ENCODE results near the gene LRCOL1.

The LRCOL1 gene

GRCh38 chr12:132635076-132635955, 24.9 kb upstream of the LRCOL1 start:
- H3K4me2 ChIP-seq (ENCODE audit: low read length): peak overlapping the region; percentile 94; the same call in 1 of the 2 replicates
- TF ChIP-seq EZH2phosphoT487 (IDR thresholded peaks at IDR 0.05; ENCODE audit: low read depth): no peak
- no peak for TF ChIP-seq CTCF (IDR thresholded peaks at IDR 0.05; ENCODE audit: low read depth, low read length)
- peaks cover 79% of the 10 kb centered on the region for H3K36me3 ChIP-seq (replicated peaks; ENCODE audit: low read depth, low read length)
- H3K27me3 ChIP-seq (ENCODE audit: low read depth, low read length): no peaks in the 10 kb centered on the region
- H4K20me1 ChIP-seq (ENCODE audit: insufficient read depth, low read length): peaks cover 6% of the 10 kb centered on the region; the same call in 1 of the 2 replicates
- peaks cover 46% of the 10 kb centered on the region for H3K4me1 ChIP-seq (ENCODE audit: low read length)
- H3K9me3 ChIP-seq (ENCODE audit: insufficient read depth, low read length): no peaks in the 10 kb centered on the region
- H2AFZ ChIP-seq (ENCODE audit: low read depth, low read length): no peak overlapping the region
- no peaks in the 10 kb centered on the region; the same call in 1 of the 2 replicates for H3K79me2 ChIP-seq (ENCODE audit: low read length)
- no peak overlapping the region for H3K4me3 ChIP-seq (ENCODE audit: low read length)
- H3K9ac ChIP-seq (ENCODE audit: low read length): peak overlapping the region; percentile 76; the same call in 1 of the 2 replicates
- H3K27ac ChIP-seq (ENCODE audit: low read length): peak overlapping the region; percentile 99

GRCh38 chr12:132634411-132634990, 24.1 kb upstream of the LRCOL1 start:
- H3K27ac ChIP-seq (ENCODE audit: low read length): peak overlapping the region; percentile 99
- no peak overlapping the region for H2AFZ ChIP-seq (ENCODE audit: low read depth, low read length)
- H3K36me3 ChIP-seq (replicated peaks; ENCODE audit: low read depth, low read length): peaks cover 83% of the 10 kb centered on the region
- H3K9ac ChIP-seq (ENCODE audit: low read length): peak overlapping the region; percentile 76
- H4K20me1 ChIP-seq (ENCODE audit: insufficient read depth, low read length): peaks cover 6% of the 10 kb centered on the region; the same call in 1 of the 2 replicates
- H3K4me1 ChIP-seq (ENCODE audit: low read length): peaks cover 46% of the 10 kb centered on the region
- H3K79me2 ChIP-seq (ENCODE audit: low read length): no peaks in the 10 kb centered on the region; the same call in 1 of the 2 replicates
- H3K4me3 ChIP-seq (ENCODE audit: low read length): peak overlapping the region; percentile 64
- no peaks in the 10 kb centered on the region for H3K27me3 ChIP-seq (ENCODE audit: low read depth, low read length)
- H3K4me2 ChIP-seq (ENCODE audit: low read length): peak overlapping the region; percentile 94
- no peak for TF ChIP-seq EZH2phosphoT487 (IDR thresholded peaks at IDR 0.05; ENCODE audit: low read depth)
- TF ChIP-seq CTCF (IDR thresholded peaks at IDR 0.05; ENCODE audit: low read depth, low read length): no peak
- H3K9me3 ChIP-seq (ENCODE audit: insufficient read depth, low read length): no peaks in the 10 kb centered on the region

- no peak for TF ChIP-seq CTCF (IDR thresholded peaks at IDR 0.05; ENCODE audit: low read depth, low read length)
- TF ChIP-seq EZH2phosphoT487 (IDR thresholded peaks at IDR 0.05; ENCODE audit: low read depth): no peak
- peak overlapping the region; percentile 99 for H3K27ac ChIP-seq (ENCODE audit: low read length)
- H3K27me3 ChIP-seq (ENCODE audit: low read depth, low read length): no peaks in the 10 kb centered on the region
- H3K4me3 ChIP-seq (ENCODE audit: low read length): peak overlapping the region; percentile 64
- H2AFZ ChIP-seq (ENCODE audit: low read depth, low read length): no peak overlapping the region
- H3K9ac ChIP-seq (ENCODE audit: low read length): peak overlapping the region; percentile 76
- peaks cover 6% of the 10 kb centered on the region; the same call in 1 of the 2 replicates for H4K20me1 ChIP-seq (ENCODE audit: insufficient read depth, low read length)
- peaks cover 46% of the 10 kb centered on the region for H3K4me1 ChIP-seq (ENCODE audit: low read length)
- no peaks in the 10 kb centered on the region for H3K9me3 ChIP-seq (ENCODE audit: insufficient read depth, low read length)
- peaks cover 84% of the 10 kb centered on the region for H3K36me3 ChIP-seq (replicated peaks; ENCODE audit: low read depth, low read length)
- no peaks in the 10 kb centered on the region; the same call in 1 of the 2 replicates for H3K79me2 ChIP-seq (ENCODE audit: low read length)
- peak overlapping the region; percentile 94 for H3K4me2 ChIP-seq (ENCODE audit: low read length)
These were observed 23.5 kb upstream of the LRCOL1 start for GRCh38 chr12:132633901-132634300.

- peak; percentile 10; the same call in 1 of the 2 replicates for TF ChIP-seq CTCF (IDR thresholded peaks at IDR 0.05; ENCODE audit: low read depth, low read length)
- no peak for TF ChIP-seq EZH2phosphoT487 (IDR thresholded peaks at IDR 0.05; ENCODE audit: low read depth)
These were observed 23.0 kb upstream of the LRCOL1 start for GRCh38 chr12:132633398-132633797.

More at GRCh38 chr12:132633398-132633797, 23.0 kb upstream of the LRCOL1 start:
- Histone ChIP-seq H3K9me3 (ENCODE audit: insufficient read depth, low read length) (no peaks in the 10 kb centered on the region), H3K27me3 (ENCODE audit: low read depth, low read length) (no peaks in the 10 kb centered on the region), H4K20me1 (ENCODE audit: insufficient read depth, low read length) (peaks cover 4% of the 10 kb centered on the region; the same call in 1 of the 2 replicates), H3K36me3 (replicated peaks; ENCODE audit: low read depth, low read length) (peaks cover 82% of the 10 kb centered on the region), H3K4me1 (ENCODE audit: low read length) (peaks cover 46% of the 10 kb centered on the region), H3K27ac (ENCODE audit: low read length) (peak overlapping the region; percentile 99), H3K4me3 (ENCODE audit: low read length) (peak overlapping the region; percentile 64), H2AFZ (ENCODE audit: low read depth, low read length) (no peak overlapping the region), H3K9ac (ENCODE audit: low read length) (peak overlapping the region; percentile 76), H3K79me2 (ENCODE audit: low read length) (no peaks in the 10 kb centered on the region; the same call in 1 of the 2 replicates), H3K4me2 (ENCODE audit: low read length) (peak overlapping the region; percentile 94)
